ENCODE results near the gene SPINT3.

Gene SPINT3

GRCh38 chr20:45515147-45515913 is at the start of gene SPINT3:
Gene SPINT3 (minus strand): TSS chr20:45515622. CDS start chr20:45515608, 14 bp downstream.
- no peak for DNase-seq (ENCODE audit: low read depth)

- no peak for DNase-seq (ENCODE audit: low read depth)
Measured at GRCh38 chr20:45564760-45565276, 49.4 kb upstream of the SPINT3 start.

- no peak for DNase-seq (ENCODE audit: low read depth)
Measured at GRCh38 chr20:45555198-45555597, 39.8 kb upstream of the SPINT3 start.

- no peak for DNase-seq (ENCODE audit: low read depth)
Measured at GRCh38 chr20:45552456-45552855, 37.0 kb upstream of the SPINT3 start.

- no peak for DNase-seq (ENCODE audit: low read depth)
Measured at GRCh38 chr20:45550765-45551164, 35.3 kb upstream of the SPINT3 start.

- DNase-seq (ENCODE audit: low read depth) = no peak
Measured at GRCh38 chr20:45548410-45548809, 33.0 kb upstream of the SPINT3 start.

GRCh38 chr20:45547206-45547770 is 31.9 kb upstream of the SPINT3 start, which contains the start of gene EPPIN:
Gene EPPIN (minus strand): TSS chr20:45547401. CDS start chr20:45547357, 44 bp downstream.
- no peak for DNase-seq (ENCODE audit: low read depth)

GRCh38 chr20:45545754-45546453 is 30.5 kb upstream of the SPINT3 start:
- no peak for DNase-seq (ENCODE audit: low read depth)

GRCh38 chr20:45545351-45545750 is 29.9 kb upstream of the SPINT3 start:
- DNase-seq (ENCODE audit: low read depth) = no peak

- DNase-seq (ENCODE audit: low read depth) = no peak
Measured at GRCh38 chr20:45539382-45539781, 24.0 kb upstream of the SPINT3 start, which contains the start of gene WFDC6. Gene WFDC6 (minus strand): TSS chr20:45539482. CDS start chr20:45539407, 75 bp downstream.

GRCh38 chr20:45538209-45538799 is 22.9 kb upstream of the SPINT3 start:
- no peak for DNase-seq (ENCODE audit: low read depth)

GRCh38 chr20:45527294-45527693 is 11.9 kb upstream of the SPINT3 start:
- no peak for DNase-seq (ENCODE audit: low read depth)

- no peak for DNase-seq (ENCODE audit: low read depth)
Measured at GRCh38 chr20:45523821-45524220, 8.4 kb upstream of the SPINT3 start.

- no peak for DNase-seq (ENCODE audit: low read depth)
Measured at GRCh38 chr20:45518282-45518681, 2.9 kb upstream of the SPINT3 start.

- no peak for DNase-seq (ENCODE audit: low read depth)
Measured at GRCh38 chr20:45510242-45510862, 5.1 kb downstream of the SPINT3 start.

GRCh38 chr20:45509091-45509490 is 6.3 kb downstream of the SPINT3 start:
- DNase-seq (ENCODE audit: low read depth) = no peak

- DNase-seq (ENCODE audit: low read depth) = no peak
Measured at GRCh38 chr20:45508068-45508886, 7.1 kb downstream of the SPINT3 start.

GRCh38 chr20:45507011-45507820 is 8.2 kb downstream of the SPINT3 start:
- DNase-seq (ENCODE audit: low read depth) = no peak

- no peak for DNase-seq (ENCODE audit: low read depth)
Measured at GRCh38 chr20:45506398-45506797, 9.0 kb downstream of the SPINT3 start.

- DNase-seq (ENCODE audit: low read depth) = no peak
Measured at GRCh38 chr20:45503403-45503802, 12.0 kb downstream of the SPINT3 start.
